GM21390 (cell line): ENCODE results near the gene RAF1.
"Not testable (repeated sequence)": the region's sequence is repeated elsewhere in the genome, so short reads cannot be mapped to it uniquely, and the experiment has no call there.

Experiments used
- ATAC-seq: cut with Tn5 transposase; IDR thresholded peaks from one replicate; pipeline ENCODE4 v1.9.1; 2021; ENCODE audit not compliant: unreplicated experiment

RAF1 gene

GRCh38 chr3:12643010-12643380 is 20.9 kb downstream of the RAF1 start:
- no peak for ATAC-seq

GRCh38 chr3:12640853-12641252 is 23.1 kb downstream of the RAF1 start:
- not testable (repeated sequence) for ATAC-seq

- ATAC-seq, result no peak
Observed at GRCh38 chr3:12638105-12638504, 25.8 kb downstream of the RAF1 start.

- ATAC-seq, result no peak
Observed at GRCh38 chr3:12633108-12633507, 30.8 kb downstream of the RAF1 start.

GRCh38 chr3:12632523-12632922 is 31.4 kb downstream of the RAF1 start:
- ATAC-seq, result no peak

- ATAC-seq, result not testable (repeated sequence)
Observed at GRCh38 chr3:12630843-12631242, 33.1 kb downstream of the RAF1 start.

- no peak for ATAC-seq
Observed at GRCh38 chr3:12630292-12630691, 33.6 kb downstream of the RAF1 start.

GRCh38 chr3:12629560-12629959 is 34.4 kb downstream of the RAF1 start:
- ATAC-seq, result no peak

GRCh38 chr3:12628813-12629212 is 35.1 kb downstream of the RAF1 start:
- ATAC-seq, result no peak

GRCh38 chr3:12627370-12627769 is 36.5 kb downstream of the RAF1 start:
- ATAC-seq, result no peak

GRCh38 chr3:12624964-12625363 is 39.0 kb downstream of the RAF1 start:
- ATAC-seq, result not testable (repeated sequence)

- no peak for ATAC-seq
Observed at GRCh38 chr3:12624056-12624455, 39.9 kb downstream of the RAF1 start.

- ATAC-seq, result no peak
Observed at GRCh38 chr3:12622335-12622734, 41.6 kb downstream of the RAF1 start.

- ATAC-seq, result no peak
Observed at GRCh38 chr3:12620729-12621128, 43.2 kb downstream of the RAF1 start.

- no peak for ATAC-seq
Observed at GRCh38 chr3:12620305-12620704, 43.6 kb downstream of the RAF1 start.

GRCh38 chr3:12618426-12618825 is 45.5 kb downstream of the RAF1 start:
- no peak for ATAC-seq

- ATAC-seq, result no peak
Observed at GRCh38 chr3:12615266-12615665, 48.7 kb downstream of the RAF1 start.

GRCh38 chr3:12613250-12613649 is 50.7 kb downstream of the RAF1 start:
- no peak for ATAC-seq

- ATAC-seq, result no peak
Observed at GRCh38 chr3:12612514-12613226, 51.2 kb downstream of the RAF1 start.

- no peak for ATAC-seq
Observed at GRCh38 chr3:12611117-12611516, 52.8 kb downstream of the RAF1 start.

- ATAC-seq, result no peak
Observed at GRCh38 chr3:12608376-12608775, 55.5 kb downstream of the RAF1 start.

GRCh38 chr3:12603969-12604368 is 59.9 kb downstream of the RAF1 start:
- ATAC-seq, result no peak

- no peak for ATAC-seq
Observed at GRCh38 chr3:12601072-12601471, 62.8 kb downstream of the RAF1 start.
